Measurements from ENCODE around the gene RPL28. TPM values are rescaled to one million over a fixed set of nuclear protein-coding genes. Genes with fewer than 3 reads are reported as not detected.

Gene RPL28
- total and polyA plus RNA-seq, 2 of the 13 experiments (the other 11 are each of a cell fraction or from before 2014, with no cell fraction given): 105 to 420 TPM

DNA sequence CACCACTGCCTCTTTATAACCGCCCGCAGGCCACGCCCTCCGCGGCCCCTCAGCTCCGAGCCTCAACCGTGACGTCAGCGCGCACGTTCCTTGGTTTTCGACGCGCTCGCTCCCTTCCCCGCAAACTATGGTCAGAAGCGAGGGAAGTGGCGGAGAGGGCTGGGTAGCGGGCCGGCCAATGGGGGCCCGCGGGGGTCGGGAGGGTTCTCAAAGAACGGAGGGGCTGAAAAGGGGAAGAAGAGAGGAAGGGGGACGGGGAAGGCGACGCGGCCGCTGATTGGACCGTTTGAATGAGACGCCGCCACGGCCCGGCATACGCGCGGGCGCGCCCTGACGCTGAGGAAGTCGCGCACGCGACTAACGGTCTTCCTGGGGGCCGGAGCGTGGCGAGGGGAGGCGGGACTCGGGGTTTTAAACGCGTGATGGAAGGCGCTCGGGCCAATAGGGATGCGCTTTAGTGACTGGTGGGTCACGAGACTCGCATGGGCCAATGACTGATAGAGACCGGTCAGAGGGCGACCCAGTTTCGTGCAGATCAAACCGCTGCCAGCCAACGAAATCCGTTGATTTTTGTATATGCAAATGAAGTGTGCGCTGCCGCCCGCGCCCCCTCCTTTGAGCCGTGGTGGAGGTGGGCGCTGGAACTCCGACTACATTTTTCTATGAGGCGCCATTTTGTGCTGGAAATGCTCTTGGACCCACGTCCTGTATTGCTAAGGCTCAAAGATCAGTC is 22.2 kb downstream of the RPL28 start (continued):
- TF ChIP-seq HOMEZ (CRISPR knock-in tag; IDR thresholded peaks at IDR 0.05; ENCODE audit: low read depth) (0 out of 2 replicates have a peak, but pooled peaks have one; percentile 47), ZNF878 (CRISPR knock-in tag; IDR thresholded peaks at IDR 0.05) (peak; percentile 75; the same call in 1 of the 2 replicates), CHD4 (IDR thresholded peaks at IDR 0.05; ENCODE audit: borderline replicate concordance, low read length) (no peak), NFYC (CRISPR knock-in tag; IDR thresholded peaks at IDR 0.05) (peak; percentile 82), ELF3 (CRISPR knock-in tag; IDR thresholded peaks at IDR 0.05) (peak; percentile 27; the same call in 1 of the 2 replicates), SKI (IDR thresholded peaks at IDR 0.05; ENCODE audit: partially characterized antibody) (no peak), ZNF12 (CRISPR knock-in tag; IDR thresholded peaks at IDR 0.05) (no peak), YEATS2 (CRISPR knock-in tag; IDR thresholded peaks at IDR 0.05; ENCODE audit: borderline replicate concordance) (peak; percentile 81), MAF1 (CRISPR knock-in tag; IDR thresholded peaks at IDR 0.05; ENCODE audit: borderline replicate concordance) (0 out of 2 replicates have a peak, but pooled peaks have one; percentile 52), XRCC5 (optimal IDR thresholded peaks at IDR 0.05; ENCODE audit: low read length) (no peak), ZNF761 (CRISPR knock-in tag; conservative IDR thresholded peaks at IDR 0.05) (no peak; the same call in 1 of the 2 replicates), STAT5B (CRISPR knock-in tag; IDR thresholded peaks at IDR 0.05) (no peak), SP2 (CRISPR knock-in tag; IDR thresholded peaks at IDR 0.05) (peak; percentile 82), NCOA2 (CRISPR knock-in tag; IDR thresholded peaks at IDR 0.05) (0 out of 2 replicates have a peak, but pooled peaks have one; percentile 14), NFKB2 (CRISPR knock-in tag; IDR thresholded peaks at IDR 0.05; ENCODE audit: borderline replicate concordance) (peak; percentile 36; the same call in 1 of the 2 replicates), SNAPC5 (CRISPR knock-in tag; IDR thresholded peaks at IDR 0.05; ENCODE audit: borderline replicate concordance) (no peak), IKZF4 (CRISPR knock-in tag; IDR thresholded peaks at IDR 0.05; ENCODE audit: borderline replicate concordance, low read depth, not compliant biosample characterization) (no peak), TBX3 (IDR thresholded peaks at IDR 0.05; ENCODE audit: borderline replicate concordance) (no peak; the same call in 1 of the 2 replicates), HNRNPK (IDR thresholded peaks at IDR 0.05; ENCODE audit: low read depth, low read length, poor library complexity, severe bottlenecking) (peak; percentile 79), MBNL3 (CRISPR knock-in tag; conservative IDR thresholded peaks at IDR 0.05) (no peak), CSRNP1 (CRISPR knock-in tag; IDR thresholded peaks at IDR 0.05) (peak; percentile 82)
- TF ChIP-seq, protein P1, sequence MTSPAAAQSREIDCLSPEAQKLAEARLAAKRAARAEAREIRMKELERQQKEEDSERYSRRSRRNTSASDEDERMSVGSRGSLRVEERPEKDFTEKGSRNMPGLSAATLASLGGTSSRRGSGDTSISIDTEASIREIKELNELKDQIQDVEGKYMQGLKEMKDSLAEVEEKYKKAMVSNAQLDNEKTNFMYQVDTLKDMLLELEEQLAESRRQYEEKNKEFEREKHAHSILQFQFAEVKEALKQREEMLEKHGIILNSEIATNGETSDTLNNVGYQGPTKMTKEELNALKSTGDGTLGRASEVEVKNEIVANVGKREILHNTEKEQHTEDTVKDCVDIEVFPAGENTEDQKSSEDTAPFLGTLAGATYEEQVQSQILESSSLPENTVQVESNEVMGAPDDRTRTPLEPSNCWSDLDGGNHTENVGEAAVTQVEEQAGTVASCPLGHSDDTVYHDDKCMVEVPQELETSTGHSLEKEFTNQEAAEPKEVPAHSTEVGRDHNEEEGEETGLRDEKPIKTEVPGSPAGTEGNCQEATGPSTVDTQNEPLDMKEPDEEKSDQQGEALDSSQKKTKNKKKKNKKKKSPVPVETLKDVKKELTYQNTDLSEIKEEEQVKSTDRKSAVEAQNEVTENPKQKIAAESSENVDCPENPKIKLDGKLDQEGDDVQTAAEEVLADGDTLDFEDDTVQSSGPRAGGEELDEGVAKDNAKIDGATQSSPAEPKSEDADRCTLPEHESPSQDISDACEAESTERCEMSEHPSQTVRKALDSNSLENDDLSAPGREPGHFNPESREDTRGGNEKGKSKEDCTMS (CRISPR knock-in tag; conservative IDR thresholded peaks at IDR 0.05): no peak
- TF ChIP-seq, protein P2, sequence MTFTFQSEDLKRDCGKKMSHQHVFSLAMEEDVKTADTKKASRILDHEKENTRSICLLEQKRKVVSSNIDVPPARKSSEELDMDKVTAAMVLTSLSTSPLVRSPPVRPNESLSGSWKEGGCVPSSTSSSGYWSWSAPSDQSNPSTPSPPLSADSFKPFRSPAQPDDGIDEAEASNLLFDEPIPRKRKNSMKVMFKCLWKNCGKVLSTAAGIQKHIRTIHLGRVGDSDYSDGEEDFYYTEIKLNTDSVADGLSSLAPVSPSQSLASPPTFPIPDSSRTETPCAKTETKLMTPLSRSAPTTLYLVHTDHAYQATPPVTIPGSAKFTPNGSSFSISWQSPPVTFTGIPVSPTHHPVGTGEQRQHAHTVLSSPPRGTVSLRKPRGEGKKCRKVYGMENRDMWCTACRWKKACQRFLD (CRISPR knock-in tag; IDR thresholded peaks at IDR 0.05; ENCODE audit: borderline replicate concordance): peak; percentile 60; the same call in 1 of the 2 replicates

All from HepG2 (cell line).